T follicular helper cell (primary cell): ENCODE results near the gene RCAN1.

Experiments used
- DNase-seq: peaks from one replicate; pipeline ENCODE4 v3.0.0-alpha.2; 2020; ENCODE audit warnings: low read depth

The RCAN1 gene

GRCh38 chr21:34598931-34599400, 15.9 kb downstream of the RCAN1 start:
- DNase-seq: no peak

- DNase-seq: no peak
These were observed 17.5 kb downstream of the RCAN1 start for GRCh38 chr21:34597406-34597805.

GRCh38 chr21:34596561-34597271, 18.2 kb downstream of the RCAN1 start:
- no peak for DNase-seq

- no peak for DNase-seq
These were observed 19.5 kb downstream of the RCAN1 start for GRCh38 chr21:34595457-34595856.

GRCh38 chr21:34594566-34595234, 20.2 kb downstream of the RCAN1 start:
- DNase-seq: no peak

GRCh38 chr21:34593954-34594531, 20.9 kb downstream of the RCAN1 start:
- DNase-seq: no peak

- DNase-seq: no peak
These were observed 21.5 kb downstream of the RCAN1 start for GRCh38 chr21:34593423-34593822.

GRCh38 chr21:34592120-34592955, 22.6 kb downstream of the RCAN1 start:
- no peak for DNase-seq

- no peak for DNase-seq
These were observed 24.4 kb downstream of the RCAN1 start for GRCh38 chr21:34590520-34590919.

GRCh38 chr21:34589511-34590282, 25.2 kb downstream of the RCAN1 start:
- no peak for DNase-seq

- DNase-seq: no peak
These were observed 30.9 kb downstream of the RCAN1 start for GRCh38 chr21:34583926-34584563.

GRCh38 chr21:34582506-34583150, 32.3 kb downstream of the RCAN1 start:
- DNase-seq: no peak

- no peak for DNase-seq
These were observed 34.7 kb downstream of the RCAN1 start for GRCh38 chr21:34580181-34580700.

GRCh38 chr21:34579411-34579810, 35.5 kb downstream of the RCAN1 start:
- no peak for DNase-seq

- DNase-seq: no peak
These were observed 38.8 kb downstream of the RCAN1 start for GRCh38 chr21:34576041-34576511.

- DNase-seq: no peak
These were observed 40.0 kb downstream of the RCAN1 start for GRCh38 chr21:34574601-34575529.

GRCh38 chr21:34571994-34572393, 42.9 kb downstream of the RCAN1 start:
- DNase-seq: no peak

- DNase-seq: no peak
These were observed 44.6 kb downstream of the RCAN1 start for GRCh38 chr21:34570313-34570712.
